ELF-1 (cell line): ENCODE data around the gene SSX4.
"Not testable (repeated sequence)": the region's sequence is repeated elsewhere in the genome, so short reads cannot be mapped to it uniquely, and the experiment has no call there.

ENCODE experiments used
- DNase-seq: peaks from one replicate; pipeline ENCODE4 v3.0.0-alpha.2; 2016; ENCODE audit warnings: low read depth, low spot score

SSX4 gene, protein sequence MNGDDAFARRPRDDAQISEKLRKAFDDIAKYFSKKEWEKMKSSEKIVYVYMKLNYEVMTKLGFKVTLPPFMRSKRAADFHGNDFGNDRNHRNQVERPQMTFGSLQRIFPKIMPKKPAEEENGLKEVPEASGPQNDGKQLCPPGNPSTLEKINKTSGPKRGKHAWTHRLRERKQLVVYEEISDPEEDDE

DNA sequence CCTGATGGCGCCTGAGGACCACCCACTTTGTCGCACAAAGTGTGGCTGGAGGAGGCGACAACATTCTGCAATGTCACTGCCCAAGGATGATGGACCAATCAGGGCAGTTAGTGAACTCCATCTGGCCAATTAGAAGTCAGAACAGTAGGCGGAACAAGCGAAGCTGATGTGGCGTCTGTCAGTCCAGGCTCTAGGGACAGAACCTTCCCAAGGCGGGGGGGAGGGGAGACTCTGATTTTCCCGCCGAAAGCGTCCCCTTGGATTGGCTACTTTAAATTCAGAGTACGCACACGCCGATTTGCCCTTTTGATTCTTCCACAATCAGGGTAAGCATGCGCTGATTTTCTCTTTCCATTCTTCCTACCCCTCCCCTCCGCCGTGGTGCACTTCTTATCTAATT, at the start of gene SSX4:
Gene SSX4 (plus strand): TSS at position 301 of the 400 bp plus-strand sequence. CDS start 515 bp downstream, outside the sequence.
- DNase-seq = not testable (repeated sequence)

DNA sequence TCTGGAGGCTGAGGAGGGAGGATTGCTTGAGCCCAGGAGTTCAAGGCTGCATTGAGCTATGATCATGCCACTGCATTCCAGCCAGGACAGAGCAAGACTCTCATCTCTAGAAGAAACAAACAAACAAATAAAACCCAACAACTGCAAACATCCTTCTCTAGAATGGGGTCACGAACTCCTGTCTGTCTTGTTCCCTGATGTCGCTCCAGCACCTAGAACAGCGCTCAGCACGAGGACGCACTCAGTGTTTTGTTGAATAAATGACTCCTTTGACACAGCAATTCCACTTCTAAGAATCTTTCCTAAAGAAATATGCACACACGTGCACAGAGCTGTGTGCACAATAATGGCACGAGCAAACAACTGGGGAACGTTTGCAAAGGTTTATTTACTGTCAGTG, 37.3 kb upstream of the SSX4 start:
- DNase-seq = not testable (repeated sequence)

DNA sequence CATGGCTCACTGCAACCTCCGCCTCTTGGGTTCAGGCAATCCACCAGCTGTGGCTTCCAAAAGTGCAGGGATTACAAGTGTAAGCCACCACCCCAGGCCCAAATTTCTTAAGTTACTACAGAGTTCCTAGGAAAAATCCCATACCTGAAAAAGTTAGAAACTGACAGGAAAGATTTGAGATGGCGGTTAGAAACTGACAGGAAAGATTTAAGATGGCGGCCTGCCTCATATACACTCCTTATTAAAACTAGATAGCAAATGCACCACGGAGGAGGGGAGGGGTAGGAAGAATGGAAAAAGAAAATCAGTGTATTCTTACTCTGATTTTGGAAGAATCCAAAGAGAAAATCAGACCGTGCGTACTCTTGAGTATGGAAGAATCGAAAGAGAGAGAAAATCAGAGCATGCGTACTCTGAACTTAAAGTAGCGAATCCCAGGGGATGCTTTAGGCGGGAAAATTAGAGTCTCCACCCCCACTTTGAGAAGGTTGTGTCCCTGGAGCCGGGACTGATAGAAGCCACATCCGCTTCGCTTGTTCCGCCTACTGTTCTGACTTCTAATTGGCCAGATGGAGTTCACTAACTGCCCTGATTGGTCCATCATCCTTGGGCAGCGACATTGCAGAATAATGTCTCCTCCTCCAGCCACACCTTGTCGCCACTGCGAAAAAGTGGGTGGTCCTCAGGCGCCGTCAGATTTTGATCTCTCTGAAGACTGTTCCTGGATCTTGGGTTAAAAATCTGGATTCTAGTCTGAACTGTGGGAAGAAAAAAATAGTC, 26.8 kb upstream of the SSX4 start, which contains the start of gene SSX3:
Gene SSX3 (minus strand): TSS at position 389 of the 780 bp plus-strand sequence. CDS start 1,454 bp downstream, outside the sequence.
- not testable (repeated sequence) for DNase-seq

DNA sequence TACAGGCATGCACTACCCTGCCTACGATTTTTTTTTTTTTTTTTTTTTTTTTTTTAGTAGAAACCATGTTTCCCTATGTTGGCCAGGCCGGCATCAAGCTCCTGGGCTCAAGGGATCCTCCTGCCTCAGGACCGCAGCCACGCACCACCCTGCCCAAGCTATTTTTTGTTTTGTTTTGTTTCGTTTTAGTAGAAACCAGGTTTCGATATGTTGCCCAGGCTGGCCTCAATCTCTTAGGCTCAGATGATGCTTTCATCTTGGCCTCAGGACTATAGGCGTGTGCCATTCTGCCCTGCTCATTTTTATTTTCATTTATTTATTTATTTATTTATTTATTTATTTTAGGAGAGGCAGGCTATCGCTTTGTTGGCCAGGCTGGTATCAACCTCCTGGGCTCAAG, 25.7 kb upstream of the SSX4 start:
- DNase-seq = no peak

DNA sequence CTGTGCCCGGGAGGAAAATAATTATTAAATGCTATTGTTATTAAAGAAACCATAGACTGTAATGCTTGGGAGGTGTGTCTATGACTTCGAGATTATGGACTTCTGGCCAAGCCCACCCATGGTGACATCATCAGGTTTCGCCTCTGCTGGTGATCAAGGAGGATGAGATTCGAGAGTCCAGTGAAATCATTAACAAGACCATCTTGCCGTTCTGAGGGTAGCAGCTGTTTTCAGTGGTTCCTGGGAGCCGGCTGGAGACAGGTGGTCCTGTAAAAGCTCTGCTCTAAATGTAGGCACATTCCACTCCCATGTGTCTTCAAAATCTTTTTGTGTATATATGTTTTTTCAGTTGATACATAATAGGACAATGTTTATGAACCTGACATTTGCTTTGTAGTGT, 24.1 kb upstream of the SSX4 start:
- not testable (repeated sequence) for DNase-seq

DNA sequence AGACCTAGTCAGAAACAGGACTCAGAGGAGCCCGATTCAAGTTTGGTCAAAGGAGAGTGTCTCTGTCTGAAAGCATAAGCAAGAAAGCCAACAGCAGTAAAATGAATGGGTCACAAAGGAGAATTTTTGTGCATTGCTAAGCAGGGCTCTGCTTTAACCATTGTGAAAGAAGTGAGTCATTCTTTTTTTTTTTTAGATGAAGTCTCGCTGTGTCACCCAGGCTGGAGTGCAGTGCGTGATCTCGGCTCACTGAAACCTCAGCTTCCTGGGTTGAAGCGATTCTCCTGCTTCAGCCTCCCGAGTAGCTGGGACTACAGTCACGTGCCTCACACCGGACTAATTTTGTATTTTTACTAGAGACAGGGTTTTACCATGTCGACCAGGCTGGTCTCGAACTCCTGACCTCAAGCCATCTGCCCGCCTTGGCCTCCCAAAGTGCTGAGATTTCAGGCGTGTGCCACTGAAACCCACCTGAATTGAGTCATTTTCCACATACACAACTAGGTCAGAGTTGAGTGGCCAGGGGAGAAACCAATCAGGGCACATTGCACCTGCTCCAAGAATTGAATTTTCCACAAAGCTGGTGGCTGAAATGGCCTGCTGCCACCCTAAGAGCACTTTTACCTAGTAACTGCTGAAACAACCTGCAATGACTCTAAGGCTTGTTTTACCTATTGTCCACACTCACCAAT, 15.5 kb upstream of the SSX4 start:
- DNase-seq = not testable (repeated sequence)

DNA sequence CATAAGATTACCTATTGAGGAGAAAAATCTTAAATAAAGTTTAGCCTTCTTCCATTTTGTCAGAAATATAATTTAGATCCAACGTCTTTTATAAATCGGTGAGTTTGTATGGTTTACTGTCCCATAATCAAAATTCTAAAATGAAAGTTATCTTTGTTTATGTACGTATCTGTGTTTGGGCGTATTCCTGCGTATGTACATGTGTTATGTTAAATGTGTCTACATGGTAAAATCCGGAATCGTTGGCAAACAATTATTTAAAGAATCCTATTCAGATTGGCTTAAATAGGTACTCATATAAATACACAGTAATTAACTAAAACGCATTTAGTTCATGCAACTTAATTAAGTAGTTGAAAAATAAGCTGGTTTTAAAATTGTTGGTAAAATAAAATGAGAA, 12.9 kb upstream of the SSX4 start:
- DNase-seq = not testable (repeated sequence)

DNA sequence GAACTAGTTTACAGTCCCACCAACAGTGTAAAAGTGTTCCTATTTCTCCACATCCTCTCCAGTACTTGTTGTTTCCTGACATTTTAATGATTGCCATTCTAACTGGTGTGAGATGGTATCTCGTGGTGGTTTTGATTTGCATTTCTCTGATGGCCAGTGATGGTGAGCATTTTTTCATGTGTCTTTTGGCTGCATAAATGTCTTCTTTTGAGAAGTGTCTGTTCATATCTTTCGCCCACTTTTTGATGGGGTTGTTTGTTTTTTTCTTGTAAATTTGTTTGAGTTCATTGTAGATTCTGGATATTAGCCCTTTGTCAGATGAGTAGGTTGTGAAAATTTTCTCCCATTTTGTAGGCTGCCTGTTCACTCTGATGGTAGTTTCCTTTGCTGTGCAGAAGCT, 13.6 kb downstream of the SSX4 start:
- DNase-seq = not testable (repeated sequence)

DNA sequence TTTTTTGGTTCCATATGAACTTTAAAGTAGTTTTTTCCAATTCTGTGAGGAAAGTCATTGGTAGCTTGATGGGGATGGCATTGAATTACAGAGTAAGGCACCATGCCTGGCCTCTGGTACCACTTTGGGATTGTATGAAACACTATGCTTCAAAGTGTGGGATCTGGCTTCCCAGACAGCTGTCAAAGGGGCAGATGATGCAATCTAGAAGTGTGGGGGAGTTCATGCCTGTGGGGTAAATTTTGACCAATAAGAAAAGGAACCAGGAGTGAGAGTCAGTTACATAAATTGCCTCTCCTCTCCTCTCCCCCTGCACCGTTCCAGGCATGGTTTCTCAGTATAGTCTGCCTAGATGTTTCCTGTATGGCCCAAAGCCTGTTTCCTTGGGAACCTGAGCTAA, 14.5 kb downstream of the SSX4 start:
- not testable (repeated sequence) for DNase-seq

DNA sequence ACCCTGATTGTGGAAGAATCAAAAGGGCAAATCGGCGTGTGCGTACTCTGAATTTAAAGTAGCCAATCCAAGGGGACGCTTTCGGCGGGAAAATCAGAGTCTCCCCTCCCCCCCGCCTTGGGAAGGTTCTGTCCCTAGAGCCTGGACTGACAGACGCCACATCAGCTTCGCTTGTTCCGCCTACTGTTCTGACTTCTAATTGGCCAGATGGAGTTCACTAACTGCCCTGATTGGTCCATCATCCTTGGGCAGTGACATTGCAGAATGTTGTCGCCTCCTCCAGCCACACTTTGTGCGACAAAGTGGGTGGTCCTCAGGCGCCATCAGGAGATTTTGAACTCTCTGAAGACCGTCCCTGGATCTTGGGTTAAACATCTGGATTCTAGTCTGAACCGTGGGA, 28.5 kb downstream of the SSX4 start, which contains the start of gene SSX4B:
Gene SSX4B (minus strand): TSS at position 101 of the 400 bp plus-strand sequence. CDS start 588 bp downstream, outside the sequence.
- not testable (repeated sequence) for DNase-seq

DNA sequence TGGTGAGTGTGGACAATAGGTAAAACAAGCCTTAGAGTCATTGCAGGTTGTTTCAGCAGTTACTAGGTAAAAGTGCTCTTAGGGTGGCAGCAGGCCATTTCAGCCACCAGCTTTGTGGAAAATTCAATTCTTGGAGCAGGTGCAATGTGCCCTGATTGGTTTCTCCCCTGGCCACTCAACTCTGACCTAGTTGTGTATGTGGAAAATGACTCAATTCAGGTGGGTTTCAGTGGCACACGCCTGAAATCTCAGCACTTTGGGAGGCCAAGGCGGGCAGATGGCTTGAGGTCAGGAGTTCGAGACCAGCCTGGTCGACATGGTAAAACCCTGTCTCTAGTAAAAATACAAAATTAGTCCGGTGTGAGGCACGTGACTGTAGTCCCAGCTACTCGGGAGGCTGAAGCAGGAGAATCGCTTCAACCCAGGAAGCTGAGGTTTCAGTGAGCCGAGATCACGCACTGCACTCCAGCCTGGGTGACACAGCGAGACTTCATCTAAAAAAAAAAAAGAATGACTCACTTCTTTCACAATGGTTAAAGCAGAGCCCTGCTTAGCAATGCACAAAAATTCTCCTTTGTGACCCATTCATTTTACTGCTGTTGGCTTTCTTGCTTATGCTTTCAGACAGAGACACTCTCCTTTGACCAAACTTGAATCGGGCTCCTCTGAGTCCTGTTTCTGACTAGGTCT, 43.8 kb downstream of the SSX4 start:
- DNase-seq = not testable (repeated sequence)

DNA sequence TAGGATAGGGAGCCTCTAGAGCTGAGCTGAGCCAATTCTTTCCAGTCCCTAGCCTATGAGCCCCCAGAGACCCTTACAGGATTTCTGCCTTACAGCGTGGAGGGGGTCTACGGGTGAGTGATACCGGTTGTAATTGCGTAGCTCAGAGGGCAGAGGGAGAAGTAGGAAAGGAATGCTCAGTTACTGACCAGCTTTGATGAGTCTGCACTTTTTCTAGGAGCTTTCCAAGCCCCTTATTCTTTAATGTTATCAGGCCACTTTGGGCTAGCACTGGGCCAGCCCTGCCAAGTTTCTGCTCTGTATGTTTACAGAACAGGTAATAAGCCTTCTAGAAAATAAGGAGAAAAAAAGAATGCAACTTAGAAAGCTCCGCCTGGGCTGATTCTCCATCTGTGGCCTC, 46.3 kb downstream of the SSX4 start:
- DNase-seq = not testable (repeated sequence)

DNA sequence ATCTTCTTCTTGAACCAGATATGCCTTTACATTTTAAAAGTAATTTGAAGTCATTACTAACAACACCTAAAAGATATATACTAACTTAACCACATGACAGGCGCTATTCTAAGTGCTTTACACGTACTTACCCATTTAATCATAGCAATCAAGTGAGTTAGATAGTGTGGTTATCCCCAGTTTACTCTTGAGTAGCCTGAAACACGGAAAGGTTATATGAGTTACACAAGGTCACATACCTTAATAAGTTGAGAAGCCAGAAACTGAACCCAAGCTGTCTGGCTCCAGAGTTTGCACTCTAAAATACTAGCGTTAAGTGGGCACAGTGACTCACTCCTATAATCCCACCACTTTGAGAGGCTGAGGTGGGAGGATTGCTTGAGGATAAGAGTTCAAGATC, 46.8 kb downstream of the SSX4 start:
- DNase-seq = not testable (repeated sequence)

DNA sequence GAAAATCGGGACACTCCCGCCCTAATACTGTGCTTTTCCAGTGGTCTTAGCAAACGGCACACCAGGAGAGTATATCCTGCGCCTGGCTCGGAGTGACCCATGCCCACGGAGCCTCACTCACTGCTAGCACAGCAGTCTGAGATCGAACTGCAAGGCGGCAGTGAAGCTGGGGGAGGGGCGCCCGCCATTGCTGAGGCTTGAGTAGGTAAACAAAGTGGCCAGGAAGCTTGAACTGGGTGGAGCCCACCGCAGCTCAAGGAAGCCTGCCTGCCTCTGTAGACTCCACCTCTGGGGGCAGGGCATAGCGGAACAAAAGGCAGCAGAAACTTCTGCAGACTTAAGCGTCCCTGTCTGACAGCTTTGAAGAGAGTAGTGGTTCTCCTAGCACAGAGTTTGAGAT, 50.4 kb downstream of the SSX4 start:
- DNase-seq = not testable (repeated sequence)
